PC-9 (cell line): Measurements from ENCODE around the gene TRAPPC3L.

Source experiments
- EZH2 ChIP-seq: fragments of 200-600 bp; sonication (generic); IDR thresholded peaks from 2 replicates; pipeline ENCODE4 v1.8.0; 2017; ENCODE audit warnings: antibody characterized with exemption, low read depth
- TF ChIP-seq, protein P1 (sequence below): fragments of 200-600 bp; sonication (generic); conservative IDR thresholded peaks from 2 replicates; pipeline ENCODE4 v1.6.1; 2017; ENCODE audit warnings: mixed run types, antibody characterized with exemption, mild to moderate bottlenecking, moderate library complexity

DNA sequence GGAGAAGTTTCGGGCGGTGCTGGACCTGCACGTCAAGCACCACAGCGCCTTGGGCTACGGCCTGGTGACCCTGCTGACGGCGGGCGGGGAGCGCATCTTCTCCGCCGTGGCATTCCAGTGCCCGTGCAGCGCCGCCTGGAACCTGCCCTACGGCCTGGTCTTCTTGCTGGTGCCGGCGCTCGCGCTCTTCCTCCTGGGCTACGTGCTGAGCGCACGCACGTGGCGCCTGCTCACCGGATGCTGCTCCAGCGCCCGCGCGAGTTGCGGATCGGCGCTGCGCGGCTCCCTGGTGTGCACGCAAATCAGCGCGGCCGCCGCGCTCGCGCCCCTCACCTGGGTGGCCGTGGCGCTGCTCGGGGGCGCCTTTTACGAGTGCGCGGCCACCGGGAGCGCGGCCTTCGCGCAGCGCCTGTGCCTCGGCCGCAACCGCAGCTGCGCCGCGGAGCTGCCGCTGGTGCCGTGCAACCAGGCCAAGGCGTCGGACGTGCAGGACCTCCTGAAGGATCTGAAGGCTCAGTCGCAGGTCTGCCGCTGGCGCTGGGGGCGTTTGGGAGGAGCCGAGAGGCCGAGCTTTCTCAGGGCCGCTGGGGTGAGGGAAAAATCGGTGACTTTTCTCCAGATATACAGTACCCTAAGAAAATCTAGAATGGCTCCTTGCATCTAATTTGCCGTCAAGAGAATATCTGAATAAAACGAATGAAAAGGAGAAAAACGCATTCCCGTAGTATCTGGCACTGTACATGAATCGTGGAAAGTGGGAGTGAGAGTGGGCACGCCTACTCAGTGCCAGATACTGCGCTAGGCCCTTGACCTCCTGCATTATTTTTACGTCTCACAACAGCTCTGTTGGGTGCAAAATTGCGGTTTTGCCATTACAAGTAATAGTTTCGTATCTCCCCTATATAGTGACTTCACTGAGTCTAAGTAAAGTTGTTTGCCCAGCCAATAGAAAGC is 83.3 kb downstream of the TRAPPC3L start:
- no peak for TF ChIP-seq EZH2
- TF ChIP-seq, protein P1, sequence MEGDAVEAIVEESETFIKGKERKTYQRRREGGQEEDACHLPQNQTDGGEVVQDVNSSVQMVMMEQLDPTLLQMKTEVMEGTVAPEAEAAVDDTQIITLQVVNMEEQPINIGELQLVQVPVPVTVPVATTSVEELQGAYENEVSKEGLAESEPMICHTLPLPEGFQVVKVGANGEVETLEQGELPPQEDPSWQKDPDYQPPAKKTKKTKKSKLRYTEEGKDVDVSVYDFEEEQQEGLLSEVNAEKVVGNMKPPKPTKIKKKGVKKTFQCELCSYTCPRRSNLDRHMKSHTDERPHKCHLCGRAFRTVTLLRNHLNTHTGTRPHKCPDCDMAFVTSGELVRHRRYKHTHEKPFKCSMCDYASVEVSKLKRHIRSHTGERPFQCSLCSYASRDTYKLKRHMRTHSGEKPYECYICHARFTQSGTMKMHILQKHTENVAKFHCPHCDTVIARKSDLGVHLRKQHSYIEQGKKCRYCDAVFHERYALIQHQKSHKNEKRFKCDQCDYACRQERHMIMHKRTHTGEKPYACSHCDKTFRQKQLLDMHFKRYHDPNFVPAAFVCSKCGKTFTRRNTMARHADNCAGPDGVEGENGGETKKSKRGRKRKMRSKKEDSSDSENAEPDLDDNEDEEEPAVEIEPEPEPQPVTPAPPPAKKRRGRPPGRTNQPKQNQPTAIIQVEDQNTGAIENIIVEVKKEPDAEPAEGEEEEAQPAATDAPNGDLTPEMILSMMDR, result no peak
